K562 (cell line): ENCODE data around the gene CCDC28A. TPM values are rescaled to one million over a fixed set of nuclear protein-coding genes. Genes with fewer than 3 reads are reported as not detected.

Experiments
- ATAC-seq: fragments of 200-7000 bp; cut with Tn5 transposase; 3 replicates; pipeline ENCODE4 v1.9.1; 2020; ENCODE audit warnings: moderate library complexity
- BruUV-seq: library from RNA; stranded (reverse); fragments of 400-500 nt; replicated peaks from 2 replicates; lab custom pipeline; 2021; lab: Mats Ljungman, UMichigan
- CTCF ChIA-PET: fragments of 300-600 bp; formaldehyde crosslinking; extraction: SDS; loops from one replicate; lab custom pipeline; 2021; ENCODE audit warnings: low intra/inter-chr PET ratio; lab: Yijun Ruan, JAX
- POLR2A ChIA-PET: fragments of 300-600, 350-650 bp; sonication (Branson Sonifier 250); formaldehyde crosslinking; extraction: SDS; loops from one replicate; lab custom pipeline; 2021; ENCODE audit warnings: antibody characterized with exemption, inconsistent platforms; lab: Yijun Ruan, JAX
- DNase-seq, 4 experiments: peaks; one replicate each; pipeline versions ENCODE4 v3.0.0 to v3.0.0-alpha.2; 2011 to 2018; ENCODE audit warnings: low spot score in 3 of 4, mixed read lengths in 3 of 4; ENCODE audit errors: extremely low read depth in 1 of 4
- FAIRE-seq: peaks from 2 replicates; lab custom pipeline; 2011; peaks lifted over from hg19 to GRCh38; lab: Jason Lieb, UNC
- H2AFZ ChIP-seq: 2 replicates; pipeline ENCODE4 v1.6.0; 2011; ENCODE audit warnings: low read depth, low read length, control low read depth, inconsistent platforms
- H3K27ac ChIP-seq: fragments of 200-600 bp; 3 replicates; pipeline ENCODE4 v1.8.0; 2011; ENCODE audit warnings: low read depth, mild to moderate bottlenecking, control low read depth, inconsistent platforms, low read length, moderate library complexity, mixed read lengths; ENCODE audit errors: extremely low read depth
- H3K27me3 ChIP-seq, 2 experiments: fragments of 300-600 bp in 1 of 2; 2 replicates in 1 of 2; 3 replicates in 1 of 2; pipeline versions ENCODE4 v1.6.0 to v1.8.0; 2011; ENCODE audit warnings: inconsistent platforms in 2 of 2, low read length in 2 of 2, mild to moderate bottlenecking in 1 of 2, mixed read lengths in 1 of 2, moderate library complexity in 1 of 2; ENCODE audit not compliant: control insufficient read depth in 2 of 2, insufficient read depth in 2 of 2
- H3K36me3 ChIP-seq: fragments of 300-600 bp; 3 replicates; pipeline ENCODE4 v1.8.0; 2011; ENCODE audit warnings: mild to moderate bottlenecking, low read length, inconsistent platforms; ENCODE audit not compliant: control insufficient read depth, insufficient read depth
- H3K4me1 ChIP-seq, 2 experiments: fragments of 200-600 bp in 1 of 2; replicated peaks in 1 of 2; 2 replicates in 1 of 2; 3 replicates in 1 of 2; pipeline versions ENCODE4 v1.5.1 to v1.8.0; 2011; ENCODE audit warnings: inconsistent platforms in 2 of 2, low read length in 2 of 2, mild to moderate bottlenecking in 1 of 2, mixed read lengths in 1 of 2, moderate library complexity in 1 of 2; ENCODE audit not compliant: control insufficient read depth in 2 of 2, insufficient read depth in 2 of 2
- H3K4me2 ChIP-seq: 2 replicates; pipeline ENCODE4 v1.6.1; 2011; ENCODE audit warnings: low read length, control low read depth, inconsistent platforms, mixed read lengths; ENCODE audit not compliant: insufficient read depth
- H3K4me3 ChIP-seq: fragments of 200-600 bp; sonication (generic), shearing (Covaris generic); 2 replicates; pipeline ENCODE4 v1.5.1; 2016; ENCODE audit warnings: control low read depth, inconsistent platforms
- H3K79me2 ChIP-seq: fragments of 200-600 bp; 3 replicates; pipeline ENCODE4 v1.8.0; 2011; ENCODE audit warnings: low read length, inconsistent platforms; ENCODE audit not compliant: control insufficient read depth, insufficient read depth
- H3K9ac ChIP-seq, 2 experiments: 2 replicates each; pipeline versions ENCODE4 v1.6.0 to v1.6.1; 2011; ENCODE audit warnings: low read depth in 2 of 2, low read length in 2 of 2, control low read depth in 1 of 2, inconsistent platforms in 1 of 2, mild to moderate bottlenecking in 1 of 2, mixed read lengths in 1 of 2; ENCODE audit not compliant: insufficient read depth in 1 of 2
- H3K9me1 ChIP-seq: one replicate; pipeline ENCODE4 v1.6.0; 2011; ENCODE audit warnings: inconsistent platforms, mild to moderate bottlenecking, low read length, moderate library complexity; ENCODE audit not compliant: control insufficient read depth, insufficient read depth
- H3K9me3 ChIP-seq: replicated peaks from 2 replicates; pipeline ENCODE4 v1.5.1; 2011; ENCODE audit warnings: low read depth, low read length, inconsistent platforms; ENCODE audit not compliant: control insufficient read depth, insufficient read depth
- H4K20me1 ChIP-seq: replicated peaks from 2 replicates; pipeline ENCODE4 v1.6.1; 2011; ENCODE audit warnings: low read length, inconsistent platforms, mixed read lengths; ENCODE audit not compliant: control insufficient read depth, insufficient read depth
- ETV1 ChIP-seq: fragments of 450-650 bp; conservative IDR thresholded peaks from 2 replicates; pipeline ENCODE4 v1.6.1; 2016; ENCODE audit warnings: missing genetic modification characterization, control low read depth, low read depth, missing compliant biosample characterization
- L3MBTL2 ChIP-seq: fragments of 450-650 bp; IDR thresholded peaks from 2 replicates; pipeline ENCODE4 v1.6.1; 2016; ENCODE audit warnings: mild to moderate bottlenecking, moderate library complexity
- MAFK ChIP-seq: IDR thresholded peaks from 2 replicates; pipeline ENCODE4 v1.6.1; 2011; ENCODE audit warnings: low read length, improper control_type of control experiment
- MTF1 ChIP-seq: fragments of 250-450 bp; sonication (Bioruptor Pico); IDR thresholded peaks from 2 replicates; pipeline ENCODE4 v1.9.0; 2021; ENCODE audit warnings: moderate library complexity, mild to moderate bottlenecking, inconsistent platforms, borderline replicate concordance
- NFXL1 ChIP-seq: fragments of 450-650 bp; formaldehyde crosslinking; IDR thresholded peaks from 2 replicates; pipeline ENCODE4 v1.4.0; 2021; ENCODE audit warnings: mild to moderate bottlenecking
- NR1H2 ChIP-seq: sonication (generic); formaldehyde crosslinking; IDR thresholded peaks from 2 replicates; pipeline ENCODE4 v1.4.0; 2020; ENCODE audit warnings: mild to moderate bottlenecking, missing genetic modification reagents
- RBM39 ChIP-seq: fragments of 200-400 bp; formaldehyde crosslinking; optimal IDR thresholded peaks from 2 replicates; pipeline ENCODE3; 2018; ENCODE audit warnings: low read depth, low read length
- SUPT5H ChIP-seq: fragments of 450-650 bp; IDR thresholded peaks from 2 replicates; pipeline ENCODE4 v1.6.1; 2016
- TCF7 ChIP-seq: sonication (generic); IDR thresholded peaks from 2 replicates; pipeline ENCODE4 v1.6.1; 2016; ENCODE audit warnings: antibody characterized with exemption, borderline replicate concordance
- ZNF24 ChIP-seq: fragments of 450-650 bp; IDR thresholded peaks from 2 replicates; pipeline ENCODE4 v1.6.1; 2016
- WGBS: fragments of 100-300 bp; shearing (Covaris generic); methylation state at CpG from one replicate; pipeline ENCODE4 v1.1.6; 2016; ENCODE audit warnings: low coverage, mixed read lengths; ENCODE audit not compliant: insufficient coverage; ENCODE audit errors: missing lambda C conversion rate; 5-methylcytosine and 5-hydroxymethylcytosine counted together
- in situ Hi-C: fragments of 300-500 bp; cut with MboI; formaldehyde crosslinking; loops from 4 replicates; pipeline ENCODE4 v1.15.0; 2018; ENCODE audit warnings: inconsistent platforms, mixed read lengths
- intact Hi-C: fragments of 100-400 bp; cut with micrococcal nuclease; formaldehyde crosslinking; loops from 2 replicates; pipeline ENCODE4 v1.14.2; 2022
- polyA plus RNA-seq, 8 experiments: library from polyadenylated mRNA; depleted of rRNA in 4 of 8; stranded (reverse) in 5 of 8; unstranded in 3 of 8; fragments of >200 nt; fragmentation: Nextera tagmentation in 2 of 8; fragmentation: Illumina TruSeq in 1 of 8; extraction: Ambion mirVana in 2 of 8; extraction: Trizol in 1 of 8; gene quantifications; 2 replicates each; pipeline versions ENCODE4 v1.2.1 to v1.2.3, GENCODE V29; 2011 to 2014; ENCODE audit warnings: inconsistent platforms in 1 of 8, missing spikeins in 1 of 8
- total RNA-seq, 7 experiments: library from RNA; depleted of rRNA in 6 of 7; stranded (reverse); fragments of >200 nt in 6 of 7; fragmentation: Illumina TruSeq in 2 of 7; extraction: Trizol in 2 of 7; gene quantifications; 2 replicates each; pipeline versions ENCODE4 v1.2.1 to v1.2.3, GENCODE V29; 2011 to 2021; ENCODE audit warnings: low replicate concordance in 1 of 7
- TF ChIP-seq, protein P1 (sequence below): fragments of 250-450 bp; sonication (Bioruptor Pico); IDR thresholded peaks from 2 replicates; pipeline ENCODE4 v1.8.0; 2022; ENCODE audit warnings: moderate library complexity, mild to moderate bottlenecking, inconsistent platforms

CCDC28A gene
- total and polyA plus RNA-seq, 9 of the 15 experiments (the other 6 are each of a cell fraction or from before 2014, with no cell fraction given), result 12.6 to 35.5 (median 19.1) TPM

DNA sequence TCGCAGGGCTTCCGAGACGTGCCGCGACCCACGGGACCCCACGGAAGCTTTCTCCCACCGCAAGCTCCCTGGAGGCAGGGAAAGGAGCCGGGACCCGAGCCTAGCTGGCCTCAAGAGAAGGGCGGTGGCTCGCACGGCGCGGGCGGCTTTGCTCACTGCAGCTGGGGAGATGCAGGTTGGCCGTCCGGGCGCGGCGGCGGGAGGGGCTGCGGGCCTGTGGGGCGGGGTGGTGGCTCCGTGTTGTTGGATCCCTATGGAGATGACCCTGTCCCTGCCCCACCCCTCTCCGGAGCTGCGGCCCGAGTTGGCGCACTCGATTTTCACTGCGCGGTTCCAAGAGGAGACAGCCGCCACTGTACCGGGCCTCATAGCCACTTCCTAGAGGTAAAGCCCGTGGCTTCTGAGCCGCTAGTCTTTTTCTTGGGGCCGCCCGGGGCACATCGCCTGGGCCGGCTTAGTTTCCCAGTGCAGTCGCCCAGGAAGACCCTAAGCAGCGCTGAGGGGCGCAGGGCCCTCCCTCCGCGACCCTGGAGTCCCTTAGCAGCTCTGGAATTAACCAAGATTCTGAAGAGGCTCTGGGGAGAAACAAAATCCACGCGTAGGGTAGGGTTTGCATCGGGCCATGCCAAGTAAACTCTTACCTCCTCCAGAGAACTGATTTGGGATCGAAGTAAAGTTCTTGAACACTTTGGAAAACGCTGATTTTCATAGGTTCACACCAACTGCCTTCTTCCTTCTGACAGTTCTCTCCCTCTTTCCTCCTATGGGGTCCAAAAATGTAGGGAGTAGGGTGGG is 22.4 kb downstream of the CCDC28A start, which contains the start of gene ECT2L (continued):
- TF ChIP-seq ZNF24, result no peak
- TF ChIP-seq RBM39, result no peak
- no peak for TF ChIP-seq SUPT5H
- TF ChIP-seq, all 486 proteins: peak for 0

GRCh38 chr6:138796771-138797170 is 23.2 kb downstream of the CCDC28A start:
- H3K4me1 ChIP-seq, result peaks cover 0 to 7% of the 10 kb centered on the region in 2 experiments; a peak in 2 of 5 replicates
- H3K27ac ChIP-seq, result no peak overlapping the region
- no peaks in the 10 kb centered on the region for H3K9me1 ChIP-seq
- H4K20me1 ChIP-seq, result no peaks in the 10 kb centered on the region
- H3K4me3 ChIP-seq, result no peak overlapping the region
- ChIA-PET POLR2A (no interaction called here), CTCF (no interaction called here)
- intact Hi-C loops (no loop called here), in situ Hi-C loops (no loop called here)
- peaks cover 30 to 38% of the 10 kb centered on the region in 2 experiments; a peak in 4 of 5 replicates for H3K27me3 ChIP-seq
- H3K9me3 ChIP-seq, result no peaks in the 10 kb centered on the region
- WGBS, result 3% methylated on average over 2 of the region's 2 CpGs
- TF ChIP-seq NR1H2 (CRISPR knock-in tag) (no peak), ETV1 (no peak), NFXL1 (CRISPR knock-in tag) (no peak), MTF1 (CRISPR knock-in tag) (no peak), L3MBTL2 (no peak), TCF7 (no peak), MAFK (no peak)
- TF ChIP-seq, protein P1, sequence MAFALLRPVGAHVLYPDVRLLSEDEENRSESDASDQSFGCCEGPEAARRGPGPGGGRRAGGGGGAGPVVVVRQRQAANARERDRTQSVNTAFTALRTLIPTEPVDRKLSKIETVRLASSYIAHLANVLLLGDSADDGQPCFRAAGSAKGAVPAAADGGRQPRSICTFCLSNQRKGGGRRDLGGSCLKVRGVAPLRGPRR (CRISPR knock-in tag), result no peak
- no peak overlapping the region for H2AFZ ChIP-seq
- DNase-seq (no peak), ATAC-seq (no peak), FAIRE-seq (no peak)
- no peaks in the 10 kb centered on the region for H3K79me2 ChIP-seq
- no peaks in the 10 kb centered on the region for H3K36me3 ChIP-seq
- BruUV-seq, result no TSS peak
- H3K4me2 ChIP-seq, result no peak overlapping the region
- H3K9ac ChIP-seq, result no peak overlapping the region
